Mammary epithelial cell (primary cell): ENCODE measurements around the gene CABLES1.

ENCODE experiments used
- CTCF ChIP-seq, 2 donors: IDR thresholded peaks in 1 of 2; conservative IDR thresholded peaks in 1 of 2; 2 replicates each; pipeline ENCODE4 v1.5.1; 2011 to 2012; ENCODE audit warnings: inconsistent platforms in 2 of 2, low read length in 2 of 2, mild to moderate bottlenecking in 2 of 2, control low read depth in 1 of 2, low read depth in 1 of 2; ENCODE audit not compliant: insufficient read depth in 1 of 2; ENCODE audit errors: extremely low read depth in 1 of 2
- EZH2 ChIP-seq: IDR thresholded peaks from 2 replicates; pipeline ENCODE4 v1.6.1; 2012; ENCODE audit warnings: low read length, inconsistent platforms, borderline replicate concordance

- TF ChIP-seq CTCF (conservative IDR thresholded peaks at IDR 0.05 in 1 of 2, IDR thresholded peaks at IDR 0.05 in 1 of 2; ENCODE audit: extremely low read depth in 1 of 2, insufficient read depth in 1 of 2, low read depth in 1 of 2, low read length in 2 of 2) (no peak), EZH2 (no peak)
Measured at GRCh38 chr18:23272498-23273232, 137.4 kb downstream of the CABLES1 start.
